ENCODE results near the gene SLC7A7.

GRCh38 chr14:22767323-22767589 lies 48.0 kb downstream of the SLC7A7 start:
- TF ChIP-seq CTCF (conservative IDR thresholded peaks at IDR 0.05 in 1 of 2, IDR thresholded peaks at IDR 0.05 in 1 of 2; ENCODE audit: low read depth in 1 of 2, low read length in 2 of 2): no peak
- TF ChIP-seq EZH2 (IDR thresholded peaks at IDR 0.05; ENCODE audit: low read length, missing control alignments): no peak

Data from fibroblast of lung (primary cell).